ENCODE data around the gene ZNF529. TPM values are rescaled to one million over a fixed set of nuclear protein-coding genes. Genes with fewer than 3 reads are reported as not detected.

The ZNF529 gene
- polyA plus RNA-seq, 2 of the 4 experiments (the other 2 are of a cell fraction), result 3.1 to 7.0 TPM

- peak; percentile 60; the same call in 1 of the 2 replicates for TF ChIP-seq HOXB13 (CRISPR knock-in tag; IDR thresholded peaks at IDR 0.05; ENCODE audit: low read depth)
- TF ChIP-seq HMGXB4 (CRISPR knock-in tag; IDR thresholded peaks at IDR 0.05; ENCODE audit: borderline replicate concordance), result 0 out of 2 replicates have a peak, but pooled peaks have one; percentile 53
- TF ChIP-seq RNF2 (IDR thresholded peaks at IDR 0.05; ENCODE audit: borderline replicate concordance, low read depth), result no peak
- peak; percentile 60 for TF ChIP-seq POLR2A (IDR thresholded peaks at IDR 0.05; ENCODE audit: low read length)
- TF ChIP-seq TP53 (CRISPR knock-in tag; IDR thresholded peaks at IDR 0.05), result peak; percentile 87; the same call in 1 of the 2 replicates
- no peak for TF ChIP-seq NR3C1 (IDR thresholded peaks at IDR 0.05)
These were observed at the start of gene ZNF529 (continued) for GRCh38 chr19:36573020-36573894.

GRCh38 chr19:36605877-36606478, 32.9 kb upstream of the ZNF529 start:
- POLR2A ChIA-PET, result no interaction called here
- ATAC-seq (no peak), DNase-seq (ENCODE audit: low read depth in 1 of 2, low spot score in 1 of 2) (no peak), FAIRE-seq (no peak)
- H3K4me2 ChIP-seq, result no peak overlapping the region
- H3K4me1 ChIP-seq, result no peaks in the 10 kb centered on the region
- CTCF ChIA-PET, result no interaction called here
- peaks cover 87% of the 10 kb centered on the region for H3K9me3 ChIP-seq
- no peak overlapping the region for H3K4me3 ChIP-seq
- no peak overlapping the region for H3K27ac ChIP-seq
- 9% methylated on average over 1 of the region's 1 CpG for WGBS (ENCODE audit: missing lambda C conversion rate)
- no peak for TF ChIP-seq ZC3H11A (IDR thresholded peaks at IDR 0.05)
- no peak for TF ChIP-seq EHMT2 (IDR thresholded peaks at IDR 0.05; ENCODE audit: low read depth)
- no peak for TF ChIP-seq NFE2L2 (conservative IDR thresholded peaks at IDR 0.05; ENCODE audit: low read length)
- no peak for TF ChIP-seq GATA3 (IDR thresholded peaks at IDR 0.05; ENCODE audit: borderline replicate concordance)
- no peak for TF ChIP-seq HES2 (IDR thresholded peaks at IDR 0.05)
- TF ChIP-seq SMC3 (IDR thresholded peaks at IDR 0.05), result no peak
- no peak for TF ChIP-seq ELK1 (IDR thresholded peaks at IDR 0.05; ENCODE audit: low read depth, low read length)
- TF ChIP-seq NR3C1 (IDR thresholded peaks at IDR 0.05), result no peak
- no peak for TF ChIP-seq CHD4 (IDR thresholded peaks at IDR 0.05; ENCODE audit: borderline replicate concordance)
- TF ChIP-seq BCL3 (IDR thresholded peaks at IDR 0.05), result no peak
- TF ChIP-seq REST (IDR thresholded peaks at IDR 0.05), result no peak
- no peak for TF ChIP-seq HOXA7 (CRISPR knock-in tag; IDR thresholded peaks at IDR 0.05)
- no peak for TF ChIP-seq EHF (CRISPR knock-in tag; IDR thresholded peaks at IDR 0.05)
- TF ChIP-seq FOXS1 (CRISPR knock-in tag; IDR thresholded peaks at IDR 0.05), result no peak
- TF ChIP-seq HOXB13 (CRISPR knock-in tag; IDR thresholded peaks at IDR 0.05; ENCODE audit: low read depth), result no peak
- TF ChIP-seq FOSB (CRISPR knock-in tag; IDR thresholded peaks at IDR 0.05), result no peak
- no peak for TF ChIP-seq HMGXB4 (CRISPR knock-in tag; IDR thresholded peaks at IDR 0.05; ENCODE audit: borderline replicate concordance)
- TF ChIP-seq ZFP36 (IDR thresholded peaks at IDR 0.05; ENCODE audit: borderline replicate concordance, partially characterized antibody), result no peak
- TF ChIP-seq USF2 (IDR thresholded peaks at IDR 0.05), result no peak
